Neural cell (in vitro differentiated cells): ENCODE results near the gene RECK. TPM values are rescaled to one million over a fixed set of nuclear protein-coding genes. Genes with fewer than 3 reads are reported as not detected.

Source experiments
- H2AFZ ChIP-seq: fragments of 200-600, 300-800 bp; sonication (generic), shearing (Covaris generic); 2 replicates; pipeline ENCODE4 v1.6.0; 2014; ENCODE audit warnings: low read depth, mild to moderate bottlenecking, antibody characterized with exemption, low read length, moderate library complexity
- H3F3A ChIP-seq: fragments of 200-600 bp; shearing (Covaris generic); 2 replicates; pipeline ENCODE4 v1.6.1; 2016; ENCODE audit warnings: mild to moderate bottlenecking, moderate library complexity, mixed read lengths, antibody characterized with exemption, low read length; ENCODE audit not compliant: insufficient read depth, poor library complexity, severe bottlenecking
- H3K27ac ChIP-seq: fragments of 200-600, 300-800 bp; sonication (generic), shearing (Covaris generic); 2 replicates; pipeline ENCODE4 v1.5.1; 2014; ENCODE audit warnings: mild to moderate bottlenecking, low read length, moderate library complexity
- H3K27me3 ChIP-seq: fragments of 300-800, 200-600 bp; sonication (generic), shearing (Covaris generic); 2 replicates; pipeline ENCODE4 v1.6.0; 2014; ENCODE audit warnings: mild to moderate bottlenecking, low read depth, low read length, moderate library complexity; ENCODE audit not compliant: insufficient read depth
- H3K36me3 ChIP-seq: fragments of 300-800, 200-600 bp; sonication (generic), shearing (Covaris generic); 2 replicates; pipeline ENCODE4 v1.5.1; 2014; ENCODE audit warnings: mild to moderate bottlenecking, antibody characterized with exemption, low read length, moderate library complexity; ENCODE audit not compliant: insufficient read depth
- H3K4me2 ChIP-seq: fragments of 300-800, 200-600 bp; sonication (generic), shearing (Covaris generic); 2 replicates; pipeline ENCODE4 v1.6.0; 2014; ENCODE audit warnings: mild to moderate bottlenecking, low read length
- H3K4me3 ChIP-seq: fragments of 300-800, 200-600 bp; sonication (generic), shearing (Covaris generic); 2 replicates; pipeline ENCODE4 v1.5.1; 2014; ENCODE audit warnings: mild to moderate bottlenecking, low read length, moderate library complexity
- H3K79me2 ChIP-seq: fragments of 200-600 bp; shearing (Covaris generic); replicated peaks from 2 replicates; pipeline ENCODE4 v1.6.0; 2014; ENCODE audit warnings: mild to moderate bottlenecking, low read length, moderate library complexity; ENCODE audit not compliant: insufficient read depth
- H3K9ac ChIP-seq: fragments of 300-800, 200-600 bp; sonication (generic), shearing (Covaris generic); 2 replicates; pipeline ENCODE4 v1.6.1; 2016; ENCODE audit warnings: mild to moderate bottlenecking, low read length, mixed read lengths
- H3K9me2 ChIP-seq: fragments of 200-600 bp; shearing (Covaris generic); 2 replicates; pipeline ENCODE4 v1.6.1; 2016; ENCODE audit warnings: mild to moderate bottlenecking, low read length, mixed read lengths; ENCODE audit not compliant: insufficient read depth
- H3K9me3 ChIP-seq: fragments of 200-600, 300-800 bp; sonication (generic), shearing (Covaris generic); 2 replicates; pipeline ENCODE4 v1.6.1; 2016; ENCODE audit warnings: mild to moderate bottlenecking, mixed run types, low read length, moderate library complexity, mixed read lengths
- H4K20me1 ChIP-seq: fragments of 200-600 bp; shearing (Covaris generic); 2 replicates; pipeline ENCODE4 v1.6.1; 2016; ENCODE audit warnings: mild to moderate bottlenecking, mixed run types; ENCODE audit not compliant: insufficient read depth
- CTCF ChIP-seq: fragments of 450-650 bp; IDR thresholded peaks from 2 replicates; pipeline ENCODE4 v1.5.1; 2014; ENCODE audit warnings: antibody characterized with exemption, mild to moderate bottlenecking, moderate library complexity; ENCODE audit not compliant: poor library complexity, severe bottlenecking
- EP300 ChIP-seq: fragments of 450-650 bp; conservative IDR thresholded peaks from 2 replicates; pipeline ENCODE4 v1.6.1; 2014; ENCODE audit warnings: antibody characterized with exemption, mild to moderate bottlenecking, moderate library complexity; ENCODE audit not compliant: poor library complexity, severe bottlenecking
- EZH2 ChIP-seq: fragments of 200-600, 300-800 bp; shearing (Covaris generic), sonication (generic); IDR thresholded peaks from 2 replicates; pipeline ENCODE4 v1.6.1; 2014; ENCODE audit warnings: antibody characterized with exemption, low read length, borderline replicate concordance, mild to moderate bottlenecking; ENCODE audit not compliant: insufficient read depth, poor library complexity, severe bottlenecking
- MXI1 ChIP-seq: fragments of 450-650 bp; conservative IDR thresholded peaks from 2 replicates; pipeline ENCODE4 v1.6.1; 2014; ENCODE audit warnings: antibody characterized with exemption, mild to moderate bottlenecking; ENCODE audit not compliant: poor library complexity, severe bottlenecking
- POLR2AphosphoS5 ChIP-seq: IDR thresholded peaks from 2 replicates; pipeline ENCODE4 v1.6.1; 2012
- RAD21 ChIP-seq: fragments of 450-650 bp; conservative IDR thresholded peaks from 2 replicates; pipeline ENCODE4 v1.6.1; 2014; ENCODE audit warnings: antibody characterized with exemption, mild to moderate bottlenecking, moderate library complexity
- REST ChIP-seq: IDR thresholded peaks from 2 replicates; pipeline ENCODE4 v1.6.1; 2012; ENCODE audit warnings: borderline replicate concordance
- SMC3 ChIP-seq: fragments of 450-650 bp; conservative IDR thresholded peaks from 2 replicates; pipeline ENCODE4 v1.6.1; 2014; ENCODE audit warnings: antibody characterized with exemption, mild to moderate bottlenecking, moderate library complexity; ENCODE audit not compliant: poor library complexity
- TAF1 ChIP-seq: IDR thresholded peaks from 2 replicates; pipeline ENCODE4 v1.6.1; 2012; ENCODE audit warnings: low read depth
- polyA plus RNA-seq: library from polyadenylated mRNA; depleted of rRNA; stranded (reverse); fragments of >200 nt; gene quantifications from 2 replicates; pipeline ENCODE4 v1.2.3, GENCODE V29; 2014

The RECK gene
- polyA plus RNA-seq, 1 donor from 2014 or later: 6.9 TPM

GRCh38 chr9:36112516-36112915 is 75.8 kb downstream of the RECK start:
- H3K9ac ChIP-seq: no peak overlapping the region
- no peaks in the 10 kb centered on the region for H3K9me3 ChIP-seq
- H3K79me2 ChIP-seq: no peaks in the 10 kb centered on the region
- H4K20me1 ChIP-seq: no peaks in the 10 kb centered on the region
- no peak for TF ChIP-seq SMC3
- H3K4me2 ChIP-seq: no peak overlapping the region
- H3K9me2 ChIP-seq: no peaks in the 10 kb centered on the region
- no peak overlapping the region for H3K4me3 ChIP-seq
- H3K36me3 ChIP-seq: no peaks in the 10 kb centered on the region
- no peak overlapping the region for H3K27ac ChIP-seq
- H2AFZ ChIP-seq: no peak overlapping the region
- H3F3A ChIP-seq: no peaks in the 10 kb centered on the region
- no peaks in the 10 kb centered on the region for H3K27me3 ChIP-seq

GRCh38 chr9:36113999-36114398 is 77.3 kb downstream of the RECK start:
- no peaks in the 10 kb centered on the region for H3K27me3 ChIP-seq
- H4K20me1 ChIP-seq: no peaks in the 10 kb centered on the region
- H3K4me3 ChIP-seq: no peak overlapping the region
- TF ChIP-seq RAD21 (no peak), EP300 (no peak), TAF1 (no peak), POLR2AphosphoS5 (no peak), MXI1 (no peak), SMC3 (no peak), EZH2 (no peak), REST (no peak), CTCF (no peak)
- H3K4me2 ChIP-seq: no peak overlapping the region
- H3K79me2 ChIP-seq: no peaks in the 10 kb centered on the region
- no peaks in the 10 kb centered on the region for H3K9me3 ChIP-seq
- H3K36me3 ChIP-seq: no peaks in the 10 kb centered on the region
- no peaks in the 10 kb centered on the region for H3F3A ChIP-seq
- H3K9ac ChIP-seq: no peak overlapping the region
- H2AFZ ChIP-seq: no peak overlapping the region
- H3K27ac ChIP-seq: no peak overlapping the region
- H3K9me2 ChIP-seq: no peaks in the 10 kb centered on the region

GRCh38 chr9:36116593-36116992 is 79.9 kb downstream of the RECK start:
- H3K27ac ChIP-seq: no peak overlapping the region
- H3K4me2 ChIP-seq: no peak overlapping the region
- H3K79me2 ChIP-seq: no peaks in the 10 kb centered on the region
- no peak overlapping the region for H3K4me3 ChIP-seq
- no peaks in the 10 kb centered on the region for H3K27me3 ChIP-seq
- no peaks in the 10 kb centered on the region for H4K20me1 ChIP-seq
- no peaks in the 10 kb centered on the region for H3K9me3 ChIP-seq
- H3K9me2 ChIP-seq: no peaks in the 10 kb centered on the region
- no peak for TF ChIP-seq REST
- no peak for TF ChIP-seq CTCF
- peaks cover 1% of the 10 kb centered on the region for H3K36me3 ChIP-seq
- no peak overlapping the region for H2AFZ ChIP-seq
- no peaks in the 10 kb centered on the region for H3F3A ChIP-seq
- H3K9ac ChIP-seq: no peak overlapping the region
